DOHH2 (cell line): Measurements from ENCODE around the gene DMD.

ENCODE experiments used
- CTCF ChIP-seq: fragments of 200-600 bp; sonication (generic); IDR thresholded peaks from one replicate; pipeline ENCODE4 v1.5.1; 2014; ENCODE audit warnings: antibody characterized with exemption, mild to moderate bottlenecking, low read depth, low read length; ENCODE audit not compliant: poor library complexity, severe bottlenecking
- EZH2phosphoT487 ChIP-seq: fragments of 200-600 bp; sonication (generic); IDR thresholded peaks from 2 replicates; pipeline ENCODE4 v1.6.1; 2017; ENCODE audit warnings: borderline replicate concordance, mild to moderate bottlenecking, antibody characterized with exemption, low read length, moderate library complexity, mixed read lengths

GRCh38 chrX:31588355-31588754, 1623.0 kb downstream of the DMD start:
- TF ChIP-seq CTCF (no peak), EZH2phosphoT487 (no peak)
